HG02852 (cell line): ENCODE data around the gene GULP1.
"Not testable (repeated sequence)": the region's sequence is repeated elsewhere in the genome, so short reads cannot be mapped to it uniquely, and the experiment has no call there.

Experiments used
- ATAC-seq: cut with Tn5 transposase; IDR thresholded peaks from one replicate; pipeline ENCODE4 v1.9.1; 2021; ENCODE audit warnings: mild to moderate bottlenecking, moderate library complexity; ENCODE audit not compliant: unreplicated experiment

GULP1 gene

GRCh38 chr2:188291617-188292347 is at the start of gene GULP1:
Gene GULP1, plus strand, starts transcription at chr2:188291874. Its CDS starts 185,829 bp downstream, at chr2:188477703.
- ATAC-seq = no peak

- no peak for ATAC-seq
Observed at GRCh38 chr2:188243381-188243780, 48.3 kb upstream of the GULP1 start.

DNA sequence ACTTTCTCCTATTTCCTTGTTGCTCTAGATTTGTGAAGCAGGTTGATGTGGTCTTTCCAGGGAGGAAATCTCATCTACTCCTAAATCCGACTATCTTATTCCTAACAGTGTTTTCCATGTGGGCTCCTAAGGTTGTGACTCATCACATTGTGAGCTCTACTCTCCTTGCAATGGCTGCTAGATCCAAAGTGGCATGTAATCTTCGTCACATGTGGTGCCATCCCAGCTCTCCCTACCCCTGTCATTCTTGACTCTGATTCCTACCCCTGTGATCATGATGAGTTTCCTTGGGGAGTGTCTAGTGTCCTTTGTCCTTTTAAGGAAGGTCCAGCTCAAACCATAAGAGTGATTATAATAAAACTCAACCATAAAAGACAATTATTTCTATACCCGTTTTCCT is 47.3 kb upstream of the GULP1 start:
- ATAC-seq = no peak

GRCh38 chr2:188245230-188245629 is 46.4 kb upstream of the GULP1 start:
- no peak for ATAC-seq

DNA sequence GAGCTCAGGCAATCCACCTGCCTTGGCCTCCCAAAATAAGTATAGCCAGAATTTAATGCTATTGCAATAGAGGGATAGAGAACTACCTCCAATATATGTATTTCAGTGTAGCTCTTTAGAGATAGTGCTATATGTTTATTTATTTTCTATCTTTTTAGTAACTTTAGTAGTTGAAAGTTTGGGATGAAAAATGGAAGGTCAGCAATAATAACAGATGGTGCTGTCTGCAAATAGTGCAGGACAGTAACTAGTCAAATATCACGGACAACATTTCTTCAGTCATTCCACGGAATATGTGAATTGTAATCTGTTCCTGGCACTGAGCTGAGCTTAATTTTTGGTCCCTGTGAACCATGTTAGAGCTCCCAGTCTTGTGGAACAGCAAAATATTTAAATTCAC is 43.2 kb upstream of the GULP1 start:
- no peak for ATAC-seq

DNA sequence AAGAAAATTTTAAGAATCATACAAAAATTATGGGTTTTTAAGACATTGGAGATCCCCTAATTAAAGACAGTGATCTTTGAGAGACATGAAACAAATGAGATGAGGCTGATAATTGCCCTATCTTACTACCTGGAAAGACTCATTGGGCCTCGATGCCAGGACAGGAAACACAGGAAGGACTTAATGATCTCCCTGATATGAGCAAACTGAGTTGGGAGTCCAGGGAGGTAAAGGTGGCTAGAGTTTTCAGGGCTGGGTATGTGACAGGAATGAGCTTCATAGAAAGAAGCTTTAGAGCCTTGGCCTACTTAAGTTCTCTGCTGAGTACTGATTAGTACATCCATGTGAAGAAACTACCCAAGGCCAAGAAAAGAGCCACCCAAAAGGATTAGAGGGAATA is 40.6 kb upstream of the GULP1 start:
- no peak for ATAC-seq

DNA sequence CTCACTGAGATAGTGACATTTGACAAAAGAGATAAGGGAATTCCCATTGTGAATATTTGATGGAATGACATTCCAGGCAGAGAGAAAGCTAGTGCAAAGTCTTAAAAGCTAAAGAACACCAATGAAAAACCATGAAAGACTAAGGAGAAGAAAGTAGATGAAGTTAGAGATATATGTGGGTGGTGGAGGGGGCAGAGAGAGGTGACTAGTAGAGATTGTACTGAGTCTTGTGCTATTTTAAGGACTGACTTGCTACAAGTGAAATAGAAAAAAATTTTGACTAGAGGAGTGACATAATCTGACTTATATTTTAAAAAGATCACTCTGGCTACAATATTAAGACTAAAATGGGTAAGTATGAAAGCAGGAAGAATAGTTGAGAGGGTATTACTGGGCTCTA is 35.3 kb upstream of the GULP1 start:
- no peak for ATAC-seq

- ATAC-seq = no peak
Observed at GRCh38 chr2:188265315-188265714, 26.4 kb upstream of the GULP1 start.

GRCh38 chr2:188267776-188268175 is 23.9 kb upstream of the GULP1 start:
- no peak for ATAC-seq

DNA sequence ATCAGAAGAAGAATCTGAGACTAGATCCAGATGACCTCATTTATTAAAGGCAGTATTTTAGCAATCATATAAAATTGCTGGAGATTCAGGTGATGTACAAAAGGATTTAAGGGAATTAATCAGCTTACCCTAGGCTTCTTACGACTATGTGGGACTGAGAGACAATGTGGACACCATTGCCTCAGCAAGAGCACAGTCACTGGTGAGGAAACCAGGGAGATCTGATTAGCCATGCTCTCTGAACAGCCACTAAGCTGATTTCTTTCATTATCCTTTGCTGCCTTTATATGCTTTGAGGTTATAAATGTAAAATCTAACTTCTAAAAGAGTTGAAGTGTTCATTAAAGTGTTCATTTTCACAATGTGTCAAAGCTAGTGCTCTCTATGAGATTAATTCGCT is 22.7 kb upstream of the GULP1 start:
- ATAC-seq = no peak

GRCh38 chr2:188272121-188272520 is 19.6 kb upstream of the GULP1 start:
- no peak for ATAC-seq

- no peak for ATAC-seq
Observed at GRCh38 chr2:188274274-188274673, 17.4 kb upstream of the GULP1 start.

GRCh38 chr2:188276255-188276654 is 15.4 kb upstream of the GULP1 start:
- ATAC-seq = no peak

GRCh38 chr2:188277786-188278185 is 13.9 kb upstream of the GULP1 start:
- no peak for ATAC-seq

- ATAC-seq = no peak
Observed at GRCh38 chr2:188278388-188279092, 13.1 kb upstream of the GULP1 start.

DNA sequence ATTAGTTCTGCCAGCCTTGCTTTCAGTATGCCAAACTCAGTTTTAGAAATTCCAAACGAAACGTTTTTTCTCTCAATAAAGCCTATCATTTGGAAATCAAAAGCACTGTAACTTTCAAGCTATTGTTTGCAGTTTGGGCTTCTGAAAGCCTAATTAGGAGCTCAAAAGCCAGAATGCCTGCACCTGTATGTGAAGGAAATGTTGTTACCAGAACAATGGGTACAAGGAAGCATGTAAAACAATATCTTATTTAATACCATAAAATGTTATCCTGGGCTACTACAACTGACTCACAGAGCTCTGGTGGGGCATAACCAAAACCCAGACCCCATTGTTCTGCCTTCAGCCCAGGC is 12.6 kb upstream of the GULP1 start:
- no peak for ATAC-seq

- ATAC-seq = no peak
Observed at GRCh38 chr2:188280811-188281222, 10.9 kb upstream of the GULP1 start.

GRCh38 chr2:188282907-188283306 is 8.8 kb upstream of the GULP1 start:
- no peak for ATAC-seq

DNA sequence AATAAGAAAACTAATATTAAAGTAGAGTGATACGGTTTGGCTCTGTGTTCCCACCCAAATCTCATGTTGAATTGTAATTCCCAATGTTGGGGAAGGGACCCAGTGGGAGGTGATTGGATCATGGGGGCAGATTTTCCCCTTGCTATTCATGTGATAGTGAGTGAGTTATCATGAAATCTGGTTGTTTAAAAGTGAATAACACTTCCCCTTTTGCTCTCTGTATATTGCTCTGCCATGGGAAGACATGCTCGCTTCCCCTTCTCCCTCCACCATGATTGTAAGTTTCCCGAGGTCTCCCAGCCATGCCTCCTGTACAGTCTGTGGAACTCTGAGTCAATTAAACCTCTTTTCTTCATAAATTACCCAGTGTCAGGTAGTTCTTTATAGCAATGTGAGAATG is 7.4 kb upstream of the GULP1 start:
- not testable (repeated sequence) for ATAC-seq

GRCh38 chr2:188285049-188285448 is 6.6 kb upstream of the GULP1 start:
- ATAC-seq = no peak

DNA sequence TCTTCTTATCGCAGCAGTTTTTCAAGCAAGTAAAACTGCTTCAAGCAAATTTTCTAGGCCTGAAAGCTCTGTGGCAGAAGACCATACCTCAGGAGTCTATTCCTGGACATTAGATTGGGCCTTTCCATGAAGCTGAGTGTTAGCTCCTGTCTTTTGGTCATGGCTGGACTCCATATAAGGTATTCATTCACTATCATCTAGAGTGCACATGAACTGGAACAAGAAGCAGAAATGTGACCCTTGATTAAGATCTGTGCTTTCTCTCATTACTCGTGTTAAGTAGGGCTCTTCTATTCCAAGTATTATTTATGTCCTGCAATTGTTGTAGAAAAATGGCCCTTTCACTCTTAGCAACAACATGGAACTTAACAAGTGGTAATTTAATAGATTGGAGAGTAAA is 5.9 kb upstream of the GULP1 start:
- no peak for ATAC-seq

GRCh38 chr2:188291142-188291616 is 495 bp upstream of the GULP1 start:
- ATAC-seq = no peak
